HG03342 (cell line): ENCODE data around the gene PSPN.
A peak's percentile ranks its signal among the peaks of the same experiment; 100 is the strongest.

Experiments used
- ATAC-seq: cut with Tn5 transposase; IDR thresholded peaks from one replicate; pipeline ENCODE4 v1.9.1; 2021; ENCODE audit warnings: mild to moderate bottlenecking, moderate library complexity; ENCODE audit not compliant: unreplicated experiment

The PSPN gene, protein sequence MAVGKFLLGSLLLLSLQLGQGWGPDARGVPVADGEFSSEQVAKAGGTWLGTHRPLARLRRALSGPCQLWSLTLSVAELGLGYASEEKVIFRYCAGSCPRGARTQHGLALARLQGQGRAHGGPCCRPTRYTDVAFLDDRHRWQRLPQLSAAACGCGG

GRCh38 chr19:6375411-6376010 lies at the start of gene PSPN:
Gene PSPN (minus strand): TSS chr19:6375933. CDS start chr19:6375849, 84 bp downstream.
- no peak for ATAC-seq

- ATAC-seq, result peak; percentile 82
Observed at GRCh38 chr19:6424939-6425731, 49.4 kb upstream of the PSPN start.

DNA sequence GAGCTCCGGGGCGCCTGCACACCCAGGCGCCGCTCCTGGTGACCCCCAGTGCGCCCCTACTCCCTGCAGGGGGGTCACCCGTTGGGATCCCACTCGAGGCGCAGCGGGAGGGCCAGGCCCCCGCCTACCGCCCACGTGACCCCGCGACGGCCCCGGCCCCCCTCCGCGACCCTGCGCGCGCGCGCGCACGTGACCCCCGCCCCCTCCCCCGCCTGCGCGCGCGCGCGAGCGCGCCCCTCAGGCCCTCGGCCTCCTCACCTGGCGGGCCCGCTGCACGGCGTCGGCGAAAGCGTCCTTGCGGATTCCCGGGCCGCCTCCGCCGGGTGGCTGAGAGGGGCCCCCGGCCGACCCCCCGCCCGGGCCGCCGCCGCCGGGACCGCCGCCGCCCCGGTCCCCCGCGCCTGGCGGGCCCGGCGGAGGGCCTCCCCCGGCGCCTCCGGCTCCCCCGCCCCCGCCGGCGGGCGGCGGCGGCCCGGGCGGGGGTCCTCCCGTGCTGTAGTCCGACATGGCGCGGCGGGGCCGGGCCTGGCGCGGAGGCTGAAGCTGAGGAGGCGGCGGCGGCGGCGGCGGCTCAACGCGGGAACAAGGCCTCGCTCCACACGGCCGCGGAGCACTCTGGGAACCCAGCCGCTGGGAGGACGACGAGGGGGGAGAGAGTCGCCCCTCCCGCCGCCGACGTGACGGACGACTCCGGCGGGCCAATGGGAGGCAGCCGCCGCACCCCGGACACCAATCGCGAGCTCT lies 48.6 kb upstream of the PSPN start, which contains the start of gene KHSRP:
Gene KHSRP (minus strand): TSS at position 617 of the 744 bp plus-strand sequence. CDS start 110 bp downstream, at position 507.
- no peak for ATAC-seq

DNA sequence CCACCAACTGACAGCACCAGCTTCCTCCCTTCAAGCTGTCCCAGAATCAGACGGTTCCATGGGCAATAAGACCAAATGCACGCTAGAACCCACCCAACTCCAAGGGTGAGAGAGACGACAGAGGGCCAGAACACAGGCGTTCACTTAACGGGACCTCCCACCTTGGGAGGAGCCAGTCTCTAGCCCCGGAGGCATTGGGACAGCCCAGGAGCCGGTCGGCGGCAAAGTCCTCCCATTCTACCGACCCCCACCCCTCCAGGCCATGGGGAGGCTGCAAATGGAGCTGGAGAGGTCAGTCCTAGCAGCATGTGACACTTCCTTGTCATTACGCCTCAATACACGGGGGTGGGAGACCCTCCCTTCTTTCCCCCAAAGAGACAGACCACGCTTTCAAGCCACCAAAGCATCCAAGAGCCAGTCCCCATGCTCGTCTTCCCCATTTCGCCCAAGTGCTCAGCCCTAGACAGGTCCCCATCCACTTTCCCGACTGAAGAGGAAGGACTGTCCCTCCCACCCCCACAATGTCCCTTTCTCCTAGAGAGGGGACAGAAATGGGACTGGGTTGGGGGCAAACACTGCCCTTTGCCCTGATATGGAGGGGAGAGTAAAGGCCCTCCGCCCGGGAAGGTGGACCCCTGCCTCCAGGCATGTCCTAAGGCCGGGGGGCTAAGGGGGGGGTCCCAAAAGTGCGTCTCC lies 47.9 kb upstream of the PSPN start:
- ATAC-seq, result no peak

- no peak for ATAC-seq
Observed at GRCh38 chr19:6421075-6422014, 45.6 kb upstream of the PSPN start.

GRCh38 chr19:6418562-6418932 lies 42.8 kb upstream of the PSPN start:
- no peak for ATAC-seq

DNA sequence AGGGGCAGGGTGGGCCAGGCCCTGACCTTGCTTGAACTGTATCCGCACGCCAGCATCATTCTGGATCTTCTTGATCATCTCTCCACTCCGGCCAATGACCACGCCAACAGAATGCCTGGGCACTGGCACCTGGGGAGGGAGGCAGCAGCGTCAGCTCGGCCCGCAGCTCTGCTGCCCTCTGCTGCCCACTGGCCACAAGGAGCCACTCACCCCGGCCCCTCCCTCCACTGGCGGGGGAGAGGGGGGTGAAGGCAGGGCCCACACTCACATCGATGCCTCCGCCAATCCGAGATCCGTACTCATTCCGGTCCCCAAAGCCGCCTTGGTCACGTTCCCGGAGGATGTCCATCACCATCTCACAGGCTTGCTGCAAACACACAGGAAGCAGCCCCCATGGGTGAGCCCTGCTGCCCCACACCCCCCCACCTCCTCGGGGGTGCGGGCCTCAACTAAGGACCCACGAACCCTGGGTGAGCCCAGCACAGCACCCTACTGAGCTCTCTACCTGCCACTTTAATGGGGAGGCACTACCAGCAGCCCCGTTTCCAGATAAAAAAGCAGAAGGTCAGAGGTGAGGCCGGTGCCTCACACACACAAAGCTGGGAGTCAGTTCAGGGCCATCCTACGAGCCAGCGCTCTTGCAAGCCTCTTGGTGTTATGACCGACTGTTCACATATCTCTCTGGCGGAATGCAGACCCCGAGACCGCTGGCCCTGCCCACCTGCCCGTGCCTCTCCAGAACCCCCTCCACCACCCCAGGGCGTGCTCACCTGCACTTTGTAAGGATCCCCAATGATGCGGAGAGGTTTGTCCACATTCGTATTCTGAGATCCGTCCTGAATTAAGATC lies 42.2 kb upstream of the PSPN start:
- no peak for ATAC-seq

GRCh38 chr19:6416658-6417405 lies 41.1 kb upstream of the PSPN start:
- no peak for ATAC-seq

DNA sequence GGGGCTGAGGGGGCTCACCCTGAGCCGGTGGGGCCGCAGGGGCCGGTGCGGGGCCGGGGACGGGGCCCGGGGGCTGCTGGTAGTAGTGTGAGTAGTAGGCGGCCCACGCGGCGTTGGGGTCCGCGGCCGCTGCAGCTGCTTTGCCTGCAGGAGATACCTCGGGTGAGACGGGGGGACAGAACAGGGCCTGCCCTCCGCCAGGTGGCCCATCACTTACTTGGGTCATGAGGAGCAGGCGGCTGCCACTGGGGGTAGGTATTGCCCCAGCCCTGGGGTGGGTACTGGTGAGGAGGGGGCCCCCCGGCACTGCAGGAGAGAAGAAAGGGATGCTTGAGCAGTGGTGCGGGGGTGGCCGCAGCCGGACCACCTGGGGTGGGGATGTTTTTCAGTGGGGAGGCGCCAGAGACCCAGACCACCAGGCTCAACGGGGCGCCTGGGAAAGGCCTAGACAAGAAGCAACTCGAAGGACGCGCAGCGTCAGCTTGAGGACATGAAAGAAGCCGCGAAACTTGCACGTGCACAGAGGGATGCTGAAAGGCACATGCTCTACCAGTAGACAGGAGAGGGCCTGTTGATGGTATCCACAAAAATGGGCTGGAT lies 40.0 kb upstream of the PSPN start:
- ATAC-seq, result no peak

- no peak for ATAC-seq
Observed at GRCh38 chr19:6414793-6415590, 39.3 kb upstream of the PSPN start.

DNA sequence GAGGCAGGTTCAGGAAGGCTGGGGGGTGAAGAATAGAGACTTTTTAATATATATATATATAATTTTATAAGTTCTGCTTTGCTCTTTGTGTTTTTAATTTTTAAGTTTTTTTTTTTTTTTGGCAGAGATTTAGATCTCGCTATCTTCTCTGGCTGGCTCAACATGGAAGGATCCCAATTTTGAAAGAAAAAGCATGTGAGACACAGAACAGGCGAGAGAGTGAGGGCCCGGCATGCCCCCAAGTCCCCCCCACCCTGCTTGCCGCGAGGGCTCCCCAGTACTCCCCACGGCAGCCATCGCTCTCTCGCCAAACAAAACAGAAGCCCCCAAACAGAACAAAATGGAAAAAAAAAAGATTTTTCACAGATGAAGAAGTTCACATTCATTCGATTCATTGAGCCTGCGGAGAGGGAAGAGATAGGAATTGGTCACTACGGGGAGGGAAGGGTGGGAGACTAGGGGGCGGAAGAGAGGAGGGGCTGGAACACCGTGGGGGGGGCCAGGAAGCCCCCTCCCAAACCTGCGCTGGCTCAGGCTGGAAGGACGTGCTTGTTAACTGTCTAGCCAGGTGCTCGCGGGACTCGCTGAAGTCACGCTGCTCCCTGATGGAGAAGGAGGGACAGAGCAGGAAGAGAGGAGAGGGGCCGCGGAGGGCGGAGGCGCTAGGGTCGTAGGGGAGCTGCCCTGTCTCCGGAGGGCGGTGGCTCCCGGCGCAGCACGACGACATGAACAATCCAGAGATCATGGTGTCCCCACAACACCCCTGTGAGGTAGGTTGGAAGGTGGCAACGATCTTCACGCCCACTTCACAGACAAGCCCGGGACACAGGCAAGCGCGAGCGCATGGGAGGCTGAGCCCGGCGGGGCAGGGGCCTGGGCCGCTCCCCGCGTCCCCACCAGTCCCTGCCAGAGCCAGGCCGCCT lies 38.2 kb upstream of the PSPN start:
- ATAC-seq, result no peak

DNA sequence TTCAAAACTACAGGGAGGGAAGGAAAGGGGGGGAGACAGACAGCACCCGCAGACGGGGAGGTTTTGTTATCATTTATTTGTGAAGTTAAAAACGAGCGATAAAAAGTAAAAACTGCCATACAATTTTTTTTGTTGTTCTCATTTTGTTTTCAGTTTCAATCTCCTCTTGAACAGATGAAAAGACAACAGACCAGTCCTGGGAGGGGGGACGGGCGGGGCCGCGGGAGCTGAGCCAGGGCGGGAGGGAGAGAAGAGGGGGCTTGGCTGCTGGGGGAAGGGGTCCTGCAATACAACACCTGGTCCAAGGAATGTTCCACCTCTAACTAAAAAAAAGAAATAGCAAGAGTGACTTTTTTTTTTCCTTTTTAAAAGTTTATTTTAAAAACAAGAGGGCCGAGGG lies 37.6 kb upstream of the PSPN start:
- ATAC-seq, result no peak

GRCh38 chr19:6412447-6413091 lies 36.8 kb upstream of the PSPN start:
- no peak for ATAC-seq

- ATAC-seq, result no peak
Observed at GRCh38 chr19:6412061-6412446, 36.3 kb upstream of the PSPN start.

- ATAC-seq, result no peak
Observed at GRCh38 chr19:6409346-6409745, 33.6 kb upstream of the PSPN start.
